ENCODE measurements around the gene GSK3A.

Gene GSK3A

DNA sequence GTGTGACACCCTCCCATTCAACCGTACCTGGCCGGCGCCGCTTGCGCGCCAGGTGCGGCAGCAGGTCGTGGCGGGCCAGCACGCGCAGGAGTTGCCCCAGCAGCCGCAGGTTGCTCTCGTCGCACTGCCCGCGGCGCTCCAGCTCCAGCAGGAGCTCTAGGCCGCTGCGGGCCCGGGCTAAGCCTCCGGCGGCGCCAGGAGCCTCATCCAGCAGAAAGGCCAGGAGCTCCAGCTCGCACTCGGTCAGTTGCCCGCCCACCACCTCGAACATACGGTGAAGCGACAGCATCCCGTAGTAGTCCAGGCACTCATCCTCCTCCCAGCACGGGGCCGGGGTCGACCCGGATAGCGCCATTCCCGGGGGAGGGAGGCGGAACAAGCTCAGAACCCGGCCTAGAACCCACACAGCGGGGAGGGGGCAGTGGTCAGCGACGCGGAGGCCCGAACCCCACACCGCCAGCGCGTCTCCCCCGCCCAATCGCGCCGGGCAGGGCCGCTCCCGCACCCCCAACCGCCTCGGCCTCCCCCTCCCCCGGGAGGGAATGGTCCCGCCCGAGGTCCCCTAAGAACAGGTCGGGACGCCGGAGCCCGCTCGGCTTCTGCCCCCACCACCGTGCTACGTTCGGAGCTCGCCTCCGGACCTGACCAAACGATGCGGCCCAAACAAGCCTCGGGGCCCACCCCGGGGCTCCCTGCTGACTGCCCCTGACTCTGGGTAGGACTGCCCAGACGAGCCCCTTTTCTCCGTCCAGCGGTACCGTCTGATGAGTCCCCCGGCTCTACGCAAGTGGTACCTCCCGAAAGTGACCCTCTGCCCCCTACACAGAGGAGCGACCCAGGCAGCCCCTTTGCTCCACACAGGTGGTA, 25.5 kb downstream of the GSK3A start:
- Histone ChIP-seq H2BK120ac (ENCODE audit: low read depth, low read length) (no peak overlapping the region), H2AK5ac (ENCODE audit: low read length) (no peak overlapping the region), H3K23ac (ENCODE audit: low read length) (no peak overlapping the region), H3K9ac (ENCODE audit: low read length) (peak overlapping the region; percentile 90), H3K36me3 (ENCODE audit: control insufficient read depth, insufficient read depth, low read length) (no peaks in the 10 kb centered on the region), H3K79me1 (ENCODE audit: low read length) (peaks cover 24% of the 10 kb centered on the region), H4K5ac (ENCODE audit: low read length) (no peak overlapping the region), H2BK5ac (ENCODE audit: low read length) (no peak overlapping the region), H3K18ac (ENCODE audit: low read length) (peak overlapping the region; percentile 16), H3K79me2 (ENCODE audit: control insufficient read depth, insufficient read depth, low read length) (peaks cover 37% of the 10 kb centered on the region), H2BK15ac (replicated peaks; ENCODE audit: low read depth) (no peak overlapping the region), H3K4ac (ENCODE audit: low read depth, low read length) (peak overlapping the region; percentile 63), H3K56ac (ENCODE audit: low read length) (peak overlapping the region; percentile 94), H4K8ac (ENCODE audit: low read depth, low read length) (no peak overlapping the region), H3K4me2 (ENCODE audit: low read length) (peak overlapping the region; percentile 77), H3K27ac (ENCODE audit: low read depth, low read length) (peak overlapping the region; percentile 83), H3K27me3 (ENCODE audit: insufficient read depth, low read length, poor library complexity) (no peaks in the 10 kb centered on the region), H3K4me3 (ENCODE audit: low read length) (peak overlapping the region; percentile 94), H3K4me1 (ENCODE audit: control insufficient read depth, low read depth, low read length) (peaks cover 2% of the 10 kb centered on the region)
- DNase-seq, result peak; percentile 89
- no CpG with 5 or more reads among the region's 79 CpGs for WGBS (ENCODE audit: extremely low coverage, insufficient coverage, low lambda C conversion rate)

GRCh38 chr19:42214810-42215485, 27.5 kb downstream of the GSK3A start:
- Histone ChIP-seq H2AK5ac (ENCODE audit: low read length) (no peak overlapping the region), H3K79me1 (ENCODE audit: low read length) (peaks cover 19% of the 10 kb centered on the region), H2BK15ac (replicated peaks; ENCODE audit: low read depth) (no peak overlapping the region), H3K4me3 (ENCODE audit: low read length) (no peak overlapping the region), H3K27ac (ENCODE audit: low read depth, low read length) (no peak overlapping the region), H3K4ac (ENCODE audit: low read depth, low read length) (no peak overlapping the region), H4K5ac (ENCODE audit: low read length) (no peak overlapping the region), H3K56ac (ENCODE audit: low read length) (no peak overlapping the region), H3K79me2 (ENCODE audit: control insufficient read depth, insufficient read depth, low read length) (peaks cover 26% of the 10 kb centered on the region), H3K27me3 (ENCODE audit: insufficient read depth, low read length, poor library complexity) (no peaks in the 10 kb centered on the region), H2BK5ac (ENCODE audit: low read length) (no peak overlapping the region), H3K23ac (ENCODE audit: low read length) (peak overlapping the region; percentile 45), H3K4me1 (ENCODE audit: control insufficient read depth, low read depth, low read length) (peaks cover 2% of the 10 kb centered on the region), H2BK120ac (ENCODE audit: low read depth, low read length) (no peak overlapping the region), H3K9ac (ENCODE audit: low read length) (no peak overlapping the region), H3K36me3 (ENCODE audit: control insufficient read depth, insufficient read depth, low read length) (no peaks in the 10 kb centered on the region), H3K18ac (ENCODE audit: low read length) (no peak overlapping the region), H4K8ac (ENCODE audit: low read depth, low read length) (no peak overlapping the region), H3K4me2 (ENCODE audit: low read length) (no peak overlapping the region)
- WGBS (ENCODE audit: extremely low coverage, insufficient coverage, low lambda C conversion rate), result no CpG with 5 or more reads among the region's 11 CpGs
- no peak for DNase-seq

DNA sequence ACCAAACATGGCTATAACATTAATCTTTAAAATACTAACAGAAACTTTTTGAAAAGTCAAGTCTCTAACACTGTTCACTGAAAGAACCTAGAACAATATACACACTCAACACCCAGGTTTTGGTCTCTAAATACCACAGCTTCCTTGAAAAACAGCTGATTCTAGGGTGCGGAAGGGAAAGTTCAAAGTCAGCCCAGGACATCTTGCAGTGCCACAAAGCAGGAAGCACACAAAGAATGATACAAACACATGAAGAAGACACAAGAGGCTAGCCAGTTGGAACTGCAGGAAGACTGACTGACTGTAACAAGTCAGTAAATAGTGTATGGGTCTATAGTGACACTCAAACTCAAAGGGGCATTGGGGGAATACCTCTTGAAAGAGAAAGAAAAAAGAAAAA, 29.5 kb downstream of the GSK3A start:
- Histone ChIP-seq H2BK120ac (ENCODE audit: low read depth, low read length) (no peak overlapping the region), H2BK5ac (ENCODE audit: low read length) (no peak overlapping the region), H2AK5ac (ENCODE audit: low read length) (no peak overlapping the region), H3K56ac (ENCODE audit: low read length) (no peak overlapping the region), H3K79me2 (ENCODE audit: control insufficient read depth, insufficient read depth, low read length) (peaks cover 26% of the 10 kb centered on the region), H3K9ac (ENCODE audit: low read length) (no peak overlapping the region), H3K23ac (ENCODE audit: low read length) (no peak overlapping the region), H3K4me2 (ENCODE audit: low read length) (no peak overlapping the region), H4K8ac (ENCODE audit: low read depth, low read length) (no peak overlapping the region), H3K27me3 (ENCODE audit: insufficient read depth, low read length, poor library complexity) (no peaks in the 10 kb centered on the region), H3K4ac (ENCODE audit: low read depth, low read length) (no peak overlapping the region), H3K27ac (ENCODE audit: low read depth, low read length) (no peak overlapping the region), H3K4me3 (ENCODE audit: low read length) (no peak overlapping the region), H2BK15ac (replicated peaks; ENCODE audit: low read depth) (no peak overlapping the region), H3K36me3 (ENCODE audit: control insufficient read depth, insufficient read depth, low read length) (peaks cover 7% of the 10 kb centered on the region), H3K4me1 (ENCODE audit: control insufficient read depth, low read depth, low read length) (peaks cover 1% of the 10 kb centered on the region), H3K18ac (ENCODE audit: low read length) (no peak overlapping the region), H4K5ac (ENCODE audit: low read length) (no peak overlapping the region), H3K79me1 (ENCODE audit: low read length) (peaks cover 24% of the 10 kb centered on the region)
- no peak for DNase-seq
- no CpG with 5 or more reads among the region's 1 CpG for WGBS (ENCODE audit: extremely low coverage, insufficient coverage, low lambda C conversion rate)

GRCh38 chr19:42208612-42209011, 33.8 kb downstream of the GSK3A start:
- H2BK120ac ChIP-seq (ENCODE audit: low read depth, low read length), result no peak overlapping the region
- no peak for DNase-seq
- H4K8ac ChIP-seq (ENCODE audit: low read depth, low read length), result no peak overlapping the region
- peaks cover 6% of the 10 kb centered on the region for H3K79me2 ChIP-seq (ENCODE audit: control insufficient read depth, insufficient read depth, low read length)
- H3K4me3 ChIP-seq (ENCODE audit: low read length), result no peak overlapping the region
- no peak overlapping the region for H4K5ac ChIP-seq (ENCODE audit: low read length)
- peaks cover 16% of the 10 kb centered on the region for H3K79me1 ChIP-seq (ENCODE audit: low read length)
- no peak overlapping the region for H3K56ac ChIP-seq (ENCODE audit: low read length)
- no peak overlapping the region for H3K23ac ChIP-seq (ENCODE audit: low read length)
- H3K4me2 ChIP-seq (ENCODE audit: low read length), result no peak overlapping the region
- H2BK5ac ChIP-seq (ENCODE audit: low read length), result no peak overlapping the region
- no peaks in the 10 kb centered on the region for H3K27me3 ChIP-seq (ENCODE audit: insufficient read depth, low read length, poor library complexity)
- no peak overlapping the region for H3K4ac ChIP-seq (ENCODE audit: low read depth, low read length)
- peaks cover 11% of the 10 kb centered on the region for H3K36me3 ChIP-seq (ENCODE audit: control insufficient read depth, insufficient read depth, low read length)
- H2AK5ac ChIP-seq (ENCODE audit: low read length), result no peak overlapping the region
- H3K27ac ChIP-seq (ENCODE audit: low read depth, low read length), result no peak overlapping the region
- H3K4me1 ChIP-seq (ENCODE audit: control insufficient read depth, low read depth, low read length), result no peaks in the 10 kb centered on the region
- no peak overlapping the region for H3K18ac ChIP-seq (ENCODE audit: low read length)
- WGBS (ENCODE audit: extremely low coverage, insufficient coverage, low lambda C conversion rate), result no CpG with 5 or more reads among the region's 11 CpGs
- H2BK15ac ChIP-seq (replicated peaks; ENCODE audit: low read depth), result no peak overlapping the region
- H3K9ac ChIP-seq (ENCODE audit: low read length), result no peak overlapping the region

- no peak overlapping the region for H2BK120ac ChIP-seq (ENCODE audit: low read depth, low read length)
- H3K27ac ChIP-seq (ENCODE audit: low read depth, low read length), result no peak overlapping the region
- no peak overlapping the region for H3K23ac ChIP-seq (ENCODE audit: low read length)
- H3K9ac ChIP-seq (ENCODE audit: low read length), result no peak overlapping the region
- no peak overlapping the region for H3K18ac ChIP-seq (ENCODE audit: low read length)
- H2AK5ac ChIP-seq (ENCODE audit: low read length), result no peak overlapping the region
- WGBS (ENCODE audit: extremely low coverage, insufficient coverage, low lambda C conversion rate), result no CpG with 5 or more reads among the region's 6 CpGs
- no peak overlapping the region for H3K4me3 ChIP-seq (ENCODE audit: low read length)
- peaks cover 14% of the 10 kb centered on the region for H3K79me1 ChIP-seq (ENCODE audit: low read length)
- no peak for DNase-seq
- no peak overlapping the region for H4K8ac ChIP-seq (ENCODE audit: low read depth, low read length)
- H3K79me2 ChIP-seq (ENCODE audit: control insufficient read depth, insufficient read depth, low read length), result peaks cover under 1% of the 10 kb centered on the region
- no peak overlapping the region for H2BK15ac ChIP-seq (replicated peaks; ENCODE audit: low read depth)
- no peak overlapping the region for H3K4ac ChIP-seq (ENCODE audit: low read depth, low read length)
- H3K56ac ChIP-seq (ENCODE audit: low read length), result no peak overlapping the region
- no peaks in the 10 kb centered on the region for H3K27me3 ChIP-seq (ENCODE audit: insufficient read depth, low read length, poor library complexity)
- no peaks in the 10 kb centered on the region for H3K4me1 ChIP-seq (ENCODE audit: control insufficient read depth, low read depth, low read length)
- H2BK5ac ChIP-seq (ENCODE audit: low read length), result no peak overlapping the region
- H4K5ac ChIP-seq (ENCODE audit: low read length), result no peak overlapping the region
- H3K4me2 ChIP-seq (ENCODE audit: low read length), result no peak overlapping the region
- H3K36me3 ChIP-seq (ENCODE audit: control insufficient read depth, insufficient read depth, low read length), result peaks cover 11% of the 10 kb centered on the region
Observed at GRCh38 chr19:42207767-42208271, 34.6 kb downstream of the GSK3A start.
